Psoas muscle (tissue), 8 donors: Measurements from ENCODE around the gene CNGA3. TPM values are rescaled to one million over a fixed set of nuclear protein-coding genes. Genes with fewer than 3 reads are reported as not detected.

Source experiments
- ATAC-seq, 4 donors: fragments of 200-7000 bp; cut with Tn5 transposase; one replicate each; pipeline ENCODE4 v1.9.1; 2020; ENCODE audit warnings: moderate library complexity in 3 of 4, mild to moderate bottlenecking in 2 of 4
- DNase-seq, 2 donors: peaks; one replicate each; pipeline ENCODE4 v3.0.0-alpha.2; 2020
- H3K27ac ChIP-seq: fragments of 200-600 bp; one replicate; pipeline ENCODE4 v1.8.0; 2022
- H3K27me3 ChIP-seq, 3 donors: fragments of 200-600 bp in 1 of 3; one replicate each; pipeline versions ENCODE4 v1.6.1 to v1.8.0; 2013 to 2022; ENCODE audit warnings: low read length in 2 of 3, mild to moderate bottlenecking in 2 of 3, moderate library complexity in 1 of 3; ENCODE audit not compliant: insufficient read depth in 3 of 3
- H3K36me3 ChIP-seq, 2 donors: fragments of 200-600 bp in 1 of 2; one replicate each; pipeline versions ENCODE4 v1.6.1 to v1.8.0; 2013 to 2022; ENCODE audit warnings: low read depth in 1 of 2, mild to moderate bottlenecking in 1 of 2, moderate library complexity in 1 of 2; ENCODE audit not compliant: insufficient read depth in 1 of 2
- H3K4me1 ChIP-seq: fragments of 200-600 bp; one replicate; pipeline ENCODE4 v1.8.0; 2022
- H3K4me3 ChIP-seq: fragments of 200-600 bp; one replicate; pipeline ENCODE4 v1.8.0; 2022; ENCODE audit warnings: mild to moderate bottlenecking
- H3K9me3 ChIP-seq: fragments of 200-600 bp; one replicate; pipeline ENCODE4 v1.8.0; 2022
- WGBS, 3 donors: extraction: QIAGEN DNeasy Blood & Tissue Kit; methylation state at CpG; one replicate each; pipeline versions ENCODE4 v1.1.6 to v1.1.7; 2013; 5-methylcytosine and 5-hydroxymethylcytosine counted together
- intact Hi-C, 2 donors: fragments of 100-400 bp; cut with DNase I; formaldehyde crosslinking; loops; one replicate each; pipeline versions ENCODE4 v1.11.0 to v1.14.2; 2022
- polyA plus RNA-seq, 3 donors: library from polyadenylated mRNA; stranded (reverse); fragments of 200-250 nt; gene quantifications; one replicate each; pipeline ENCODE4 v1.2.3, GENCODE V29; 2013
- total RNA-seq, 4 donors: library from RNA; stranded (reverse); fragmentation: NEBNext Ultra II Directional in 2 of 4; extraction: Animal tissue kit (Norgen Biotek cat#: 25700) in 2 of 4; gene quantifications; one replicate each; pipeline versions ENCODE4 v1.2.1 to v1.2.4, GENCODE V29; 2021 to 2023
- TF ChIP-seq, protein P1 (sequence below): fragments of 200-600 bp; IDR thresholded peaks from one replicate; pipeline ENCODE4 v1.8.0; 2022; ENCODE audit warnings: antibody characterized with exemption
- donor health status: healthy with polysubstance abuse.
- donor health status: DM: no; HTN: no; CAD: no; lungs with moderate emphysema.
- donor health status: Bipolar disorder and iron deficiency.
- donor health status: healthy.
- donor health status: DM: yes; HTN: yes; CAD: no.
- donor health status: DM: no; HTN: no; CAD: no.
- donor health status: DM: no; HTN: no; CAD: no.
- donor health status: DM: yes; HTN: yes; CAD: no.

The CNGA3 gene
- total and polyA plus RNA-seq, 7 donors: 0.03 TPM; not detected in 6

- H3K27ac ChIP-seq: no peak overlapping the region
- no peaks in the 10 kb centered on the region for H3K4me1 ChIP-seq
- ATAC-seq (no peak), DNase-seq (no peak)
- TF ChIP-seq, protein P1, sequence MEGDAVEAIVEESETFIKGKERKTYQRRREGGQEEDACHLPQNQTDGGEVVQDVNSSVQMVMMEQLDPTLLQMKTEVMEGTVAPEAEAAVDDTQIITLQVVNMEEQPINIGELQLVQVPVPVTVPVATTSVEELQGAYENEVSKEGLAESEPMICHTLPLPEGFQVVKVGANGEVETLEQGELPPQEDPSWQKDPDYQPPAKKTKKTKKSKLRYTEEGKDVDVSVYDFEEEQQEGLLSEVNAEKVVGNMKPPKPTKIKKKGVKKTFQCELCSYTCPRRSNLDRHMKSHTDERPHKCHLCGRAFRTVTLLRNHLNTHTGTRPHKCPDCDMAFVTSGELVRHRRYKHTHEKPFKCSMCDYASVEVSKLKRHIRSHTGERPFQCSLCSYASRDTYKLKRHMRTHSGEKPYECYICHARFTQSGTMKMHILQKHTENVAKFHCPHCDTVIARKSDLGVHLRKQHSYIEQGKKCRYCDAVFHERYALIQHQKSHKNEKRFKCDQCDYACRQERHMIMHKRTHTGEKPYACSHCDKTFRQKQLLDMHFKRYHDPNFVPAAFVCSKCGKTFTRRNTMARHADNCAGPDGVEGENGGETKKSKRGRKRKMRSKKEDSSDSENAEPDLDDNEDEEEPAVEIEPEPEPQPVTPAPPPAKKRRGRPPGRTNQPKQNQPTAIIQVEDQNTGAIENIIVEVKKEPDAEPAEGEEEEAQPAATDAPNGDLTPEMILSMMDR: no peak
- 5 to 7% (median 5%) methylated on average over 48 to 54 of the region's 54 CpGs for WGBS, 3 donors
- no peaks in the 10 kb centered on the region for H3K9me3 ChIP-seq
- intact Hi-C loops: no loop called here
- no peaks in the 10 kb centered on the region for H3K36me3 ChIP-seq
- H3K4me3 ChIP-seq: no peak overlapping the region
- peaks cover 0 to 66% (median 26%) of the 10 kb centered on the region in 3 donors for H3K27me3 ChIP-seq
These were observed 1.2 kb downstream of the CNGA3 start for GRCh38 chr2:98347298-98348065.

- no peaks in the 10 kb centered on the region for H3K4me1 ChIP-seq
- 6 to 11% (median 8%) methylated on average over 15 of the region's 15 CpGs for WGBS, 3 donors
- intact Hi-C loops: no loop called here
- DNase-seq (no peak), ATAC-seq (no peak)
- no peaks in the 10 kb centered on the region for H3K9me3 ChIP-seq
- H3K4me3 ChIP-seq: no peak overlapping the region
- no peaks in the 10 kb centered on the region for H3K36me3 ChIP-seq
- peaks cover 0 to 64% (median 26%) of the 10 kb centered on the region in 3 donors for H3K27me3 ChIP-seq
- H3K27ac ChIP-seq: no peak overlapping the region
- TF ChIP-seq, protein P1: no peak
These were observed 1.9 kb downstream of the CNGA3 start for GRCh38 chr2:98348066-98348561.

DNA sequence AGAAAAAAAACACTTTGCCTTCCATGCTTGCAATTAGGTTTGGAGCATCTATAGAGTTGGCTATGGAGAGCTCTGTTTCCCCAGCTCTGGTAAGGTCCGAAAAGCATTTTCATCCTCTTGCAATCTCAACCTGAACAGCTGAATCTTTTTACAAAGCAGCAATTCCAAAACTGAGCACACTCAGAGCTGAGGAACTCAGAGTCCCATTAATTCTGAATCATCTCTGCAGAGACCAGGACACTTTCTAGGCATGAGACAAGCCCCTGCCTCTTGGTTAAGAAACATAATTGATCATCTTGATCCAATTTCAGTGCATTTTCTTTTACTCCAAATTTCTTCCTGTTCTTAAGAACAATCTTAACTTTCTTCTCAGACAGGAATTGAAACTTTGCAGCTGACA, 4.2 kb downstream of the CNGA3 start:
- peaks cover 5% of the 10 kb centered on the region for H3K9me3 ChIP-seq
- no peak overlapping the region for H3K4me3 ChIP-seq
- DNase-seq (no peak), ATAC-seq (no peak)
- intact Hi-C loops: no loop called here
- peaks cover 0 to 51% (median 26%) of the 10 kb centered on the region in 3 donors for H3K27me3 ChIP-seq
- WGBS, 3 donors: 86 to 91% (median 88%) methylated on average over 1 of the region's 1 CpG
- no peaks in the 10 kb centered on the region for H3K4me1 ChIP-seq
- no peak overlapping the region for H3K27ac ChIP-seq
- TF ChIP-seq, protein P1: no peak
- no peaks in the 10 kb centered on the region for H3K36me3 ChIP-seq

GRCh38 chr2:98355881-98356280, 9.6 kb downstream of the CNGA3 start:
- ATAC-seq (no peak), DNase-seq (no peak)
- peaks cover 5% of the 10 kb centered on the region for H3K9me3 ChIP-seq
- no peaks in the 10 kb centered on the region for H3K27me3 ChIP-seq
- no peaks in the 10 kb centered on the region for H3K36me3 ChIP-seq
- H3K27ac ChIP-seq: no peak overlapping the region
- TF ChIP-seq, protein P1: no peak
- WGBS, 3 donors: 53 to 56% (median 55%) methylated on average over 3 of the region's 3 CpGs
- no peaks in the 10 kb centered on the region for H3K4me1 ChIP-seq
- intact Hi-C loops: no loop called here
- H3K4me3 ChIP-seq: no peak overlapping the region
